K562 (cell line): ENCODE results near the gene NACAD. TPM values are rescaled to one million over a fixed set of nuclear protein-coding genes. Genes with fewer than 3 reads are reported as not detected.

Experiments used
- BACH1 ChIP-seq: fragments of 200-800 bp; sonication (Bioruptor generic); IDR thresholded peaks from 2 replicates; pipeline ENCODE4 v1.6.1; 2016; ENCODE audit warnings: missing genetic modification characterization, missing compliant biosample characterization
- CHCHD3 ChIP-seq: fragments of 250-450 bp; sonication (Bioruptor Pico); IDR thresholded peaks from 2 replicates; pipeline ENCODE4 v2.1.2; 2022; ENCODE audit warnings: mild to moderate bottlenecking
- DMBX1 ChIP-seq: fragments of 250-450 bp; sonication (Bioruptor Pico); IDR thresholded peaks from 2 replicates; pipeline ENCODE4 v1.8.0; 2022; ENCODE audit warnings: inconsistent platforms, mild to moderate bottlenecking, moderate library complexity, borderline replicate concordance
- FOXK1 ChIP-seq: sonication (generic); formaldehyde crosslinking; IDR thresholded peaks from 2 replicates; pipeline ENCODE4 v1.8.0; 2022; ENCODE audit warnings: missing genetic modification reagents, mild to moderate bottlenecking, borderline replicate concordance
- HEY1 ChIP-seq: fragments of 250-450 bp; sonication (Bioruptor Pico); IDR thresholded peaks from 2 replicates; pipeline ENCODE4 v1.5.0; 2020; ENCODE audit warnings: mild to moderate bottlenecking, moderate library complexity, borderline replicate concordance
- SMARCA4 ChIP-seq: fragments of 450-650 bp; IDR thresholded peaks from 2 replicates; pipeline ENCODE4 v1.6.1; 2016
- SP1 ChIP-seq: sonication (generic); formaldehyde crosslinking; IDR thresholded peaks from 2 replicates; pipeline ENCODE4 v1.8.1; 2022; ENCODE audit warnings: mild to moderate bottlenecking, missing genetic modification reagents
- ZNF696 ChIP-seq: fragments of 250-450 bp; sonication (Bioruptor Pico); conservative IDR thresholded peaks from 2 replicates; pipeline ENCODE4 v1.4.0; 2020; ENCODE audit warnings: mild to moderate bottlenecking, moderate library complexity
- polyA plus RNA-seq, 8 experiments: library from polyadenylated mRNA; depleted of rRNA in 4 of 8; stranded (reverse) in 5 of 8; unstranded in 3 of 8; fragments of >200 nt; fragmentation: Nextera tagmentation in 2 of 8; fragmentation: Illumina TruSeq in 1 of 8; extraction: Ambion mirVana in 2 of 8; extraction: Trizol in 1 of 8; gene quantifications; 2 replicates each; pipeline versions ENCODE4 v1.2.1 to v1.2.3, GENCODE V29; 2011 to 2014; ENCODE audit warnings: inconsistent platforms in 1 of 8, missing spikeins in 1 of 8
- total RNA-seq, 7 experiments: library from RNA; depleted of rRNA in 6 of 7; stranded (reverse); fragments of >200 nt in 6 of 7; fragmentation: Illumina TruSeq in 2 of 7; extraction: Trizol in 2 of 7; gene quantifications; 2 replicates each; pipeline versions ENCODE4 v1.2.1 to v1.2.3, GENCODE V29; 2011 to 2021; ENCODE audit warnings: low replicate concordance in 1 of 7
- TF ChIP-seq, protein P1 (sequence below): fragments of 450-650 bp; IDR thresholded peaks from 2 replicates; pipeline ENCODE4 v1.6.1; 2016; ENCODE audit warnings: mild to moderate bottlenecking, moderate library complexity
- TF ChIP-seq, protein P2 (sequence below): sonication (generic); formaldehyde crosslinking; IDR thresholded peaks from 2 replicates; pipeline ENCODE4 v1.8.1; 2023; ENCODE audit warnings: missing genetic modification reagents, mild to moderate bottlenecking, borderline replicate concordance

NACAD gene
- total and polyA plus RNA-seq, 9 of the 15 experiments (the other 6 are each of a cell fraction or from before 2014, with no cell fraction given), result under 0.01 to 0.03 (median 0.02) TPM; not detected in 5

DNA sequence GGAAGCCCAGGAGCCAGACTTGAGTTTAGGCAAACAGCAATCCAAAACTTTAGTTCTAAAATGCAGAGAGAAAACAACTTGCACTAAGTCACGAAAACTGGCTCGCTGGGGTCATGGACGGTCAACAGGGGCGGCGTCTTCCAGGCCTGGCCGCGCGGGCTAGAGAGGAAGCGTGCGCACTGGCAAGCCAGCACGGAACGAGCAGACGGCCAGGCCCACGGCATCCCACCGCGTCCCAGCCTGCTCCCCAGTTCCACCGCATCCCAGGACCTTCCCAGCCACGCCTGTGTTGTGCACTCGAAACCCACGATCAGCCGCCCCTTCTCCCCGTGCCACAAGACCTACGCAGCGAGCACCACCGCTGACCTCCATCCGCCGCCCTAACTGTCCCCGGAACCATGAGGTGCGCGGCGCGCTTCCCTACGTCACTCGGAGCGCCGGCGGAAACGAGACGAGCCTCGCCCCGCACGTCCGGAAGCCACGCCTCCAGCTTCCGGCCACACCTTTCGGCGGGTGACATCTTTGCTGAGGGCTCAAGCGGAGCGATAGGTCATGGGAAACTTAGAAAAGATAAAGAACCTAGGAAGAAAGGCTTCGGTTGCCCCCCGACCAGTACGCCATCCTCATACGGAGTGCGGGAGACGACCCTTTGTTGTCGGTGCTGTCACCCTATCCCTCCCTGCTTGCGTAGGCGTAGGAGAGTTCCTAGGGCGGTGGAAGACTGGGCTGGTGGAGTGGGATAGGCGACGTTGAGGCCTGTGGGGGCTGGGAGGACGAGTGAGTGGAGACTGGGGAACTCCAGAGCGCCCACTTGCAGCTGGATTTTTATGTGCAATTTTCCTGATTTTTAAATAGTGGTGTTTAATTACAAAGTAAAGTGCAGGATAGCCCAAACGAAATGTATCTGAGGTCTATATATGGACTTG is 22.8 kb upstream of the NACAD start, which contains the start of gene TBRG4 (continued):
- TF ChIP-seq ZNF696 (no peak), CHCHD3 (CRISPR knock-in tag) (no peak), DMBX1 (no peak), FOXK1 (no peak; the same call in 1 of the 2 replicates), SP1 (CRISPR knock-in tag) (peak; percentile 96), SMARCA4 (peak; percentile 75), HEY1 (CRISPR knock-in tag) (no peak; the same call in 1 of the 2 replicates), BACH1 (tag) (no peak; the same call in 1 of the 2 replicates)
- TF ChIP-seq, protein P1, sequence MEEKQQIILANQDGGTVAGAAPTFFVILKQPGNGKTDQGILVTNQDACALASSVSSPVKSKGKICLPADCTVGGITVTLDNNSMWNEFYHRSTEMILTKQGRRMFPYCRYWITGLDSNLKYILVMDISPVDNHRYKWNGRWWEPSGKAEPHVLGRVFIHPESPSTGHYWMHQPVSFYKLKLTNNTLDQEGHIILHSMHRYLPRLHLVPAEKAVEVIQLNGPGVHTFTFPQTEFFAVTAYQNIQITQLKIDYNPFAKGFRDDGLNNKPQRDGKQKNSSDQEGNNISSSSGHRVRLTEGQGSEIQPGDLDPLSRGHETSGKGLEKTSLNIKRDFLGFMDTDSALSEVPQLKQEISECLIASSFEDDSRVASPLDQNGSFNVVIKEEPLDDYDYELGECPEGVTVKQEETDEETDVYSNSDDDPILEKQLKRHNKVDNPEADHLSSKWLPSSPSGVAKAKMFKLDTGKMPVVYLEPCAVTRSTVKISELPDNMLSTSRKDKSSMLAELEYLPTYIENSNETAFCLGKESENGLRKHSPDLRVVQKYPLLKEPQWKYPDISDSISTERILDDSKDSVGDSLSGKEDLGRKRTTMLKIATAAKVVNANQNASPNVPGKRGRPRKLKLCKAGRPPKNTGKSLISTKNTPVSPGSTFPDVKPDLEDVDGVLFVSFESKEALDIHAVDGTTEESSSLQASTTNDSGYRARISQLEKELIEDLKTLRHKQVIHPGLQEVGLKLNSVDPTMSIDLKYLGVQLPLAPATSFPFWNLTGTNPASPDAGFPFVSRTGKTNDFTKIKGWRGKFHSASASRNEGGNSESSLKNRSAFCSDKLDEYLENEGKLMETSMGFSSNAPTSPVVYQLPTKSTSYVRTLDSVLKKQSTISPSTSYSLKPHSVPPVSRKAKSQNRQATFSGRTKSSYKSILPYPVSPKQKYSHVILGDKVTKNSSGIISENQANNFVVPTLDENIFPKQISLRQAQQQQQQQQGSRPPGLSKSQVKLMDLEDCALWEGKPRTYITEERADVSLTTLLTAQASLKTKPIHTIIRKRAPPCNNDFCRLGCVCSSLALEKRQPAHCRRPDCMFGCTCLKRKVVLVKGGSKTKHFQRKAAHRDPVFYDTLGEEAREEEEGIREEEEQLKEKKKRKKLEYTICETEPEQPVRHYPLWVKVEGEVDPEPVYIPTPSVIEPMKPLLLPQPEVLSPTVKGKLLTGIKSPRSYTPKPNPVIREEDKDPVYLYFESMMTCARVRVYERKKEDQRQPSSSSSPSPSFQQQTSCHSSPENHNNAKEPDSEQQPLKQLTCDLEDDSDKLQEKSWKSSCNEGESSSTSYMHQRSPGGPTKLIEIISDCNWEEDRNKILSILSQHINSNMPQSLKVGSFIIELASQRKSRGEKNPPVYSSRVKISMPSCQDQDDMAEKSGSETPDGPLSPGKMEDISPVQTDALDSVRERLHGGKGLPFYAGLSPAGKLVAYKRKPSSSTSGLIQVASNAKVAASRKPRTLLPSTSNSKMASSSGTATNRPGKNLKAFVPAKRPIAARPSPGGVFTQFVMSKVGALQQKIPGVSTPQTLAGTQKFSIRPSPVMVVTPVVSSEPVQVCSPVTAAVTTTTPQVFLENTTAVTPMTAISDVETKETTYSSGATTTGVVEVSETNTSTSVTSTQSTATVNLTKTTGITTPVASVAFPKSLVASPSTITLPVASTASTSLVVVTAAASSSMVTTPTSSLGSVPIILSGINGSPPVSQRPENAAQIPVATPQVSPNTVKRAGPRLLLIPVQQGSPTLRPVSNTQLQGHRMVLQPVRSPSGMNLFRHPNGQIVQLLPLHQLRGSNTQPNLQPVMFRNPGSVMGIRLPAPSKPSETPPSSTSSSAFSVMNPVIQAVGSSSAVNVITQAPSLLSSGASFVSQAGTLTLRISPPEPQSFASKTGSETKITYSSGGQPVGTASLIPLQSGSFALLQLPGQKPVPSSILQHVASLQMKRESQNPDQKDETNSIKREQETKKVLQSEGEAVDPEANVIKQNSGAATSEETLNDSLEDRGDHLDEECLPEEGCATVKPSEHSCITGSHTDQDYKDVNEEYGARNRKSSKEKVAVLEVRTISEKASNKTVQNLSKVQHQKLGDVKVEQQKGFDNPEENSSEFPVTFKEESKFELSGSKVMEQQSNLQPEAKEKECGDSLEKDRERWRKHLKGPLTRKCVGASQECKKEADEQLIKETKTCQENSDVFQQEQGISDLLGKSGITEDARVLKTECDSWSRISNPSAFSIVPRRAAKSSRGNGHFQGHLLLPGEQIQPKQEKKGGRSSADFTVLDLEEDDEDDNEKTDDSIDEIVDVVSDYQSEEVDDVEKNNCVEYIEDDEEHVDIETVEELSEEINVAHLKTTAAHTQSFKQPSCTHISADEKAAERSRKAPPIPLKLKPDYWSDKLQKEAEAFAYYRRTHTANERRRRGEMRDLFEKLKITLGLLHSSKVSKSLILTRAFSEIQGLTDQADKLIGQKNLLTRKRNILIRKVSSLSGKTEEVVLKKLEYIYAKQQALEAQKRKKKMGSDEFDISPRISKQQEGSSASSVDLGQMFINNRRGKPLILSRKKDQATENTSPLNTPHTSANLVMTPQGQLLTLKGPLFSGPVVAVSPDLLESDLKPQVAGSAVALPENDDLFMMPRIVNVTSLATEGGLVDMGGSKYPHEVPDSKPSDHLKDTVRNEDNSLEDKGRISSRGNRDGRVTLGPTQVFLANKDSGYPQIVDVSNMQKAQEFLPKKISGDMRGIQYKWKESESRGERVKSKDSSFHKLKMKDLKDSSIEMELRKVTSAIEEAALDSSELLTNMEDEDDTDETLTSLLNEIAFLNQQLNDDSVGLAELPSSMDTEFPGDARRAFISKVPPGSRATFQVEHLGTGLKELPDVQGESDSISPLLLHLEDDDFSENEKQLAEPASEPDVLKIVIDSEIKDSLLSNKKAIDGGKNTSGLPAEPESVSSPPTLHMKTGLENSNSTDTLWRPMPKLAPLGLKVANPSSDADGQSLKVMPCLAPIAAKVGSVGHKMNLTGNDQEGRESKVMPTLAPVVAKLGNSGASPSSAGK, result peak; percentile 54
- TF ChIP-seq, protein P2, sequence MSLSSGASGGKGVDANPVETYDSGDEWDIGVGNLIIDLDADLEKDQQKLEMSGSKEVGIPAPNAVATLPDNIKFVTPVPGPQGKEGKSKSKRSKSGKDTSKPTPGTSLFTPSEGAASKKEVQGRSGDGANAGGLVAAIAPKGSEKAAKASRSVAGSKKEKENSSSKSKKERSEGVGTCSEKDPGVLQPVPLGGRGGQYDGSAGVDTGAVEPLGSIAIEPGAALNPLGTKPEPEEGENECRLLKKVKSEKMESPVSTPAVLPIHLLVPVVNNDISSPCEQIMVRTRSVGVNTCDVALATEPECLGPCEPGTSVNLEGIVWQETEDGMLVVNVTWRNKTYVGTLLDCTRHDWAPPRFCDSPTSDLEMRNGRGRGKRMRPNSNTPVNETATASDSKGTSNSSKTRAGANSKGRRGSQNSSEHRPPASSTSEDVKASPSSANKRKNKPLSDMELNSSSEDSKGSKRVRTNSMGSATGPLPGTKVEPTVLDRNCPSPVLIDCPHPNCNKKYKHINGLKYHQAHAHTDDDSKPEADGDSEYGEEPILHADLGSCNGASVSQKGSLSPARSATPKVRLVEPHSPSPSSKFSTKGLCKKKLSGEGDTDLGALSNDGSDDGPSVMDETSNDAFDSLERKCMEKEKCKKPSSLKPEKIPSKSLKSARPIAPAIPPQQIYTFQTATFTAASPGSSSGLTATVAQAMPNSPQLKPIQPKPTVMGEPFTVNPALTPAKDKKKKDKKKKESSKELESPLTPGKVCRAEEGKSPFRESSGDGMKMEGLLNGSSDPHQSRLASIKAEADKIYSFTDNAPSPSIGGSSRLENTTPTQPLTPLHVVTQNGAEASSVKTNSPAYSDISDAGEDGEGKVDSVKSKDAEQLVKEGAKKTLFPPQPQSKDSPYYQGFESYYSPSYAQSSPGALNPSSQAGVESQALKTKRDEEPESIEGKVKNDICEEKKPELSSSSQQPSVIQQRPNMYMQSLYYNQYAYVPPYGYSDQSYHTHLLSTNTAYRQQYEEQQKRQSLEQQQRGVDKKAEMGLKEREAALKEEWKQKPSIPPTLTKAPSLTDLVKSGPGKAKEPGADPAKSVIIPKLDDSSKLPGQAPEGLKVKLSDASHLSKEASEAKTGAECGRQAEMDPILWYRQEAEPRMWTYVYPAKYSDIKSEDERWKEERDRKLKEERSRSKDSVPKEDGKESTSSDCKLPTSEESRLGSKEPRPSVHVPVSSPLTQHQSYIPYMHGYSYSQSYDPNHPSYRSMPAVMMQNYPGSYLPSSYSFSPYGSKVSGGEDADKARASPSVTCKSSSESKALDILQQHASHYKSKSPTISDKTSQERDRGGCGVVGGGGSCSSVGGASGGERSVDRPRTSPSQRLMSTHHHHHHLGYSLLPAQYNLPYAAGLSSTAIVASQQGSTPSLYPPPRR (CRISPR knock-in tag), result no peak
